ENCODE measurements around the gene NUF2. TPM values are rescaled to one million over a fixed set of nuclear protein-coding genes. Genes with fewer than 3 reads are reported as not detected.

Gene NUF2
- total RNA-seq, 1 donor from 2014 or later: 2.2 TPM

- Histone ChIP-seq H3K4me2 (ENCODE audit: low read length) (no peak overlapping the region), H3K9me3 (ENCODE audit: insufficient read depth, low read depth, low read length) (no peaks in the 10 kb centered on the region), H3K4me1 (ENCODE audit: insufficient read depth, low read length) (no peaks in the 10 kb centered on the region), H3K27ac (ENCODE audit: low read depth, low read length) (no peak overlapping the region), H3K4me3 (ENCODE audit: insufficient read depth, low read depth, low read length) (no peak overlapping the region), H3K27me3 (ENCODE audit: insufficient read depth, low read length) (no peaks in the 10 kb centered on the region), H2AFZ (ENCODE audit: low read depth, low read length) (no peak overlapping the region), H4K20me1 (ENCODE audit: insufficient read depth, low read length) (no peaks in the 10 kb centered on the region), H3K79me2 (ENCODE audit: insufficient read depth, low read length) (no peaks in the 10 kb centered on the region), H3K36me3 (ENCODE audit: insufficient read depth, low read length) (no peaks in the 10 kb centered on the region), H3K9ac (ENCODE audit: low read length) (no peak overlapping the region)
- DNase-seq (ENCODE audit: low read depth) (no peak), FAIRE-seq (no peak)
- Mint-ChIP-seq H3K27me3 (ENCODE audit: low read depth, unreplicated experiment) (peaks cover 1% of the 10 kb centered on the region), H3K4me3 (ENCODE audit: unreplicated experiment) (no peak overlapping the region), H3K4me1 (ENCODE audit: low read depth, unreplicated experiment) (no peaks in the 10 kb centered on the region), H3K27ac (ENCODE audit: unreplicated experiment) (no peak overlapping the region), H3K9me3 (ENCODE audit: unreplicated experiment) (no peaks in the 10 kb centered on the region), H3K36me3 (ENCODE audit: low read depth, unreplicated experiment) (no peaks in the 10 kb centered on the region)
- TF ChIP-seq CTCF (IDR thresholded peaks at IDR 0.05; ENCODE audit: insufficient read depth, low read depth, low read length) (no peak), EZH2 (IDR thresholded peaks at IDR 0.05; ENCODE audit: insufficient read depth, low read length) (no peak)
Observed at GRCh38 chr1:163372576-163372975, 50.8 kb downstream of the NUF2 start.

GRCh38 chr1:163378554-163378953 lies 56.8 kb downstream of the NUF2 start:
- no peak overlapping the region for H3K4me2 ChIP-seq (ENCODE audit: low read length)
- H2AFZ ChIP-seq (ENCODE audit: low read depth, low read length): no peak overlapping the region
- no peak overlapping the region for H3K4me3 Mint-ChIP-seq (ENCODE audit: unreplicated experiment)
- no peaks in the 10 kb centered on the region for H3K9me3 Mint-ChIP-seq (ENCODE audit: unreplicated experiment)
- no peak overlapping the region for H3K4me3 ChIP-seq (ENCODE audit: insufficient read depth, low read depth, low read length)
- FAIRE-seq: no peak
- H3K79me2 ChIP-seq (ENCODE audit: insufficient read depth, low read length): no peaks in the 10 kb centered on the region
- H4K20me1 ChIP-seq (ENCODE audit: insufficient read depth, low read length): no peaks in the 10 kb centered on the region
- H3K27ac ChIP-seq (ENCODE audit: low read depth, low read length): no peak overlapping the region
- H3K4me1 ChIP-seq (ENCODE audit: insufficient read depth, low read length): no peaks in the 10 kb centered on the region
- H3K4me1 Mint-ChIP-seq (ENCODE audit: low read depth, unreplicated experiment): no peaks in the 10 kb centered on the region
- H3K9me3 ChIP-seq (ENCODE audit: insufficient read depth, low read depth, low read length): no peaks in the 10 kb centered on the region
- DNase-seq (ENCODE audit: low read depth): no peak
- no peak overlapping the region for H3K27ac Mint-ChIP-seq (ENCODE audit: unreplicated experiment)
- H3K36me3 ChIP-seq (ENCODE audit: insufficient read depth, low read length): no peaks in the 10 kb centered on the region
- H3K9ac ChIP-seq (ENCODE audit: low read length): no peak overlapping the region
- TF ChIP-seq EZH2 (IDR thresholded peaks at IDR 0.05; ENCODE audit: insufficient read depth, low read length) (no peak), CTCF (IDR thresholded peaks at IDR 0.05; ENCODE audit: insufficient read depth, low read depth, low read length) (no peak)
- no peaks in the 10 kb centered on the region for H3K36me3 Mint-ChIP-seq (ENCODE audit: low read depth, unreplicated experiment)
- H3K27me3 ChIP-seq (ENCODE audit: insufficient read depth, low read length): no peaks in the 10 kb centered on the region
- H3K27me3 Mint-ChIP-seq (ENCODE audit: low read depth, unreplicated experiment): peaks cover 2% of the 10 kb centered on the region

GRCh38 chr1:163379801-163380200 lies 58.0 kb downstream of the NUF2 start:
- FAIRE-seq (no peak), DNase-seq (ENCODE audit: low read depth) (no peak)
- no peak overlapping the region for H3K27ac Mint-ChIP-seq (ENCODE audit: unreplicated experiment)
- TF ChIP-seq EZH2 (IDR thresholded peaks at IDR 0.05; ENCODE audit: insufficient read depth, low read length) (no peak), CTCF (IDR thresholded peaks at IDR 0.05; ENCODE audit: insufficient read depth, low read depth, low read length) (no peak)
- no peaks in the 10 kb centered on the region for H3K4me1 Mint-ChIP-seq (ENCODE audit: low read depth, unreplicated experiment)
- peaks cover 2% of the 10 kb centered on the region for H3K27me3 Mint-ChIP-seq (ENCODE audit: low read depth, unreplicated experiment)
- Histone ChIP-seq H4K20me1 (ENCODE audit: insufficient read depth, low read length) (no peaks in the 10 kb centered on the region), H3K27me3 (ENCODE audit: insufficient read depth, low read length) (no peaks in the 10 kb centered on the region), H3K4me3 (ENCODE audit: insufficient read depth, low read depth, low read length) (no peak overlapping the region), H2AFZ (ENCODE audit: low read depth, low read length) (no peak overlapping the region), H3K27ac (ENCODE audit: low read depth, low read length) (no peak overlapping the region), H3K4me1 (ENCODE audit: insufficient read depth, low read length) (no peaks in the 10 kb centered on the region), H3K9ac (ENCODE audit: low read length) (no peak overlapping the region), H3K79me2 (ENCODE audit: insufficient read depth, low read length) (no peaks in the 10 kb centered on the region), H3K9me3 (ENCODE audit: insufficient read depth, low read depth, low read length) (no peaks in the 10 kb centered on the region), H3K36me3 (ENCODE audit: insufficient read depth, low read length) (no peaks in the 10 kb centered on the region), H3K4me2 (ENCODE audit: low read length) (no peak overlapping the region)
- H3K4me3 Mint-ChIP-seq (ENCODE audit: unreplicated experiment): no peak overlapping the region
- H3K9me3 Mint-ChIP-seq (ENCODE audit: unreplicated experiment): no peaks in the 10 kb centered on the region
- H3K36me3 Mint-ChIP-seq (ENCODE audit: low read depth, unreplicated experiment): no peaks in the 10 kb centered on the region
